HEK293T (cell line): Measurements from ENCODE around the gene JAK1.

Experiments
- ARNT ChIP-seq: fragments of 450-650 bp; IDR thresholded peaks from 2 replicates; pipeline ENCODE4 v1.6.1; 2017; ENCODE audit warnings: mild to moderate bottlenecking
- NFRKB ChIP-seq: fragments of 450-650 bp; IDR thresholded peaks from 2 replicates; pipeline ENCODE4 v1.6.1; 2016; ENCODE audit warnings: mild to moderate bottlenecking, moderate library complexity
- PKNOX1 ChIP-seq: fragments of 450-650 bp; IDR thresholded peaks from 2 replicates; pipeline ENCODE4 v1.6.1; 2016
- TARDBP ChIP-seq: fragments of 450-650 bp; IDR thresholded peaks from 2 replicates; pipeline ENCODE4 v1.6.1; 2016

GRCh38 chr1:64811131-64811530 lies 155.2 kb downstream of the JAK1 start:
- no peak for TF ChIP-seq TARDBP
- TF ChIP-seq PKNOX1 = no peak
- TF ChIP-seq NFRKB = no peak
- TF ChIP-seq ARNT = no peak
